GM18858 (cell line): ENCODE data around the gene HSPA5.
A peak's percentile ranks its signal among the peaks of the same experiment; 100 is the strongest.
"Not testable (repeated sequence)": the region's sequence is repeated elsewhere in the genome, so short reads cannot be mapped to it uniquely, and the experiment has no call there.

Source experiments
- ATAC-seq: cut with Tn5 transposase; IDR thresholded peaks from one replicate; pipeline ENCODE4 v1.9.1; 2021; ENCODE audit not compliant: unreplicated experiment

The HSPA5 gene

DNA sequence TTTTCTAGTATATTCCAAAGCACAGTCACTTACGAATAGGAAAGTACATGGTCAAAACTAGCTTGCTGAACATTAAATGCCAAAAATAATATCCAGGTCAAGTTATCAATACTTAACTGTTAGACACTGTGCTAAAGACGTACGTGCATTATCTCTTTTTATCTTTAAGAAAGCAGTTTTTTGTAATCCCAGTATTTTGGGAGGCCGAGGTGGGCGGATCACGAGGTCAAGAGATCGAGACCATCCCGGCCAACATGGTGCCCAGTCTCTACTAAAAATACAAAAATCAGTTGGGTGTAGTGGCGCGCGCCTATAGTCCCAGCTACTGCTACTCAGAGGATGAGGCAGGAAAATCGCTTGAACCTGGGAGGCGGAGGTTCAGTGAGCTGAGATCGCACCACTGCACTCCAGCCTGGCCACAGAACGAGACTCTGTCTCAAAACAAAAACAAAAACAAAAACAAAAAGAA lies 2.7 kb upstream of the HSPA5 start:
- ATAC-seq: no peak

DNA sequence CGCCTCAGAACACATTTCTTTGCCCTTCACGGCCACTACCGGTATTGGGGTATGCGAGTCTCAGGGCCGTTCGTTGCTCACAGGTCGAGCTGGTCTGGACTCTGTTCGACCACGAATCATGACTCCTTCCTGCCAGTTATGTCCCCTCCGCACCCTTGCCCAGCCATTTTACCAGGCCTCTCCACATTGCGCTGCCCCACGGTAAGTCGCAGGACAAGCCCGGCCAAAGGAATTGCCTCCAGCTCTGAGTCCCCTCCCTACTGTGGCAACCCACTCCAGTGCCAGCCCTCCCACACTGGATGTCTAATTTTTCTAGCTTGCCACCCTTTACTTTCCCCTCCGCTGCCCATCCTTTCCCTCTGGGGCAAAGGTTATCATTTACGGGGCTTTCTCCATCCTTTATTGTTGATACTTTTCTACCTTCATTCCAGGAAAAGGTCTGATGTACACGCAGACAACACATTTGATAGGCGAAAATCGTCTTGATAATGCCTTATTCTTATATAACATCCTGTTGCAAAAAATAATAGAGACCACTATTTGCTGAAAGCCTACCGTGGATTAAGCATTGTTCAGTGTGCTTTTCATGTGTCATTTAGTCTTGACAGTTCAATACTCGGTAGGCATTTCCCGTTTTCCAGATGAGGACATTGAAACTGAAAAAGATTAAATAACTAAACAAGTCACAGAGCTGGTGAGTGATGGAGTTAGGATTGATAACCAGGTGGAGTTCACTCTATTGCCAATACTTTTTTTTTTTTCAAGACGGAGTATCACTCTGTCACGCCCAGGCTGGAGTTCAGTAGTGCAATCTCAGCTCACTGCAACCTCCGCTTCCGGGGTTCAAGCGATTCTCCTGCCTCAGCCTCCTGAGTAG lies 958 bp upstream of the HSPA5 start:
- no peak for ATAC-seq

- ATAC-seq: peak; percentile 4
These were observed 519 bp downstream of the HSPA5 start for GRCh38 chr9:125240649-125240999.

DNA sequence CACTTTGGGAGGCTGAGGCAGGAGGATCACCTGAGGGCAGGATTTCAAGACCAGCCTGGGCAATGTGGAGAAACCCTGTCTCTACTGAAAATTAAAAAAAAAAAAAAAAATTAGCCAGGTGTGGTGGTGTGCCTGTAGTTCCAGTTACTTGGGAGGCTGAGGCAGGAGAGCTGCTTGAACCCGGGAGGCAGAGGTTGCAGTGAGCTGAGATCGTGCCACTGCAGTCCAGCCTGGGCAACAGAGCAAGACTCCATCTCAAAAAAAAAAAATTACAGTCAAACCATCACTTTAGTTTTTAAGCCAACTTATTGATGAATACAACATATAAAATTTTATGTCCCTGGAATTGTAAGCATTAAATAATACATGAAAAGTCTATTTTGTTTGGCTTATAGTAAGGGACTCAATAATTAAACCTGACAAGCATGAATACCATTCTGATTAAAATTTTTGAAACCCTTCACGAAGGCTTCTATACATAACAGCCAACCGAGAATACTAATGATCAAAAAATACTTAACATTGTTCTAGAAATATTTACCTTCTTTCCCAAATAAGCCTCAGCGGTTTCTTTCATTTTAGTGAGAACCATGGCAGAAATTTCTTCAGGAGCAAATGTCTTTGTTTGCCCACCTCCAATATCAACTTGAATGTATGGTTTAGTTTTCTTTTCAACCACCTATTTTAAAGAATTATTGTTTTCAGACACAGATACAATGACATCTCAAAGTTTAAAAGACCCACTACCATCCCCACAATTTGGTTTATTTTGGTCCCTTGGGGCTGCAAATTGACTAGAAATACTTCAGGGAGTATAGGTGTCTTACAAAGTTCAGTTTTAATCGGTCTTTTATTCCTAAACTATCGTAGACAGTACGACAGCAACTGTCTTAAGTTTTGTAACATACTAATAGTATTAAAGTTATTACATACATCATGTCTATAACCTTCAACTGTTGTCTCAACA lies 1.2 kb downstream of the HSPA5 start:
- ATAC-seq: no peak

GRCh38 chr9:125238915-125239446 lies 2.2 kb downstream of the HSPA5 start:
- ATAC-seq: no peak

- ATAC-seq: no peak
These were observed 2.8 kb downstream of the HSPA5 start for GRCh38 chr9:125238127-125238914.

GRCh38 chr9:125236520-125237159 lies 4.5 kb downstream of the HSPA5 start:
- ATAC-seq: not testable (repeated sequence)

DNA sequence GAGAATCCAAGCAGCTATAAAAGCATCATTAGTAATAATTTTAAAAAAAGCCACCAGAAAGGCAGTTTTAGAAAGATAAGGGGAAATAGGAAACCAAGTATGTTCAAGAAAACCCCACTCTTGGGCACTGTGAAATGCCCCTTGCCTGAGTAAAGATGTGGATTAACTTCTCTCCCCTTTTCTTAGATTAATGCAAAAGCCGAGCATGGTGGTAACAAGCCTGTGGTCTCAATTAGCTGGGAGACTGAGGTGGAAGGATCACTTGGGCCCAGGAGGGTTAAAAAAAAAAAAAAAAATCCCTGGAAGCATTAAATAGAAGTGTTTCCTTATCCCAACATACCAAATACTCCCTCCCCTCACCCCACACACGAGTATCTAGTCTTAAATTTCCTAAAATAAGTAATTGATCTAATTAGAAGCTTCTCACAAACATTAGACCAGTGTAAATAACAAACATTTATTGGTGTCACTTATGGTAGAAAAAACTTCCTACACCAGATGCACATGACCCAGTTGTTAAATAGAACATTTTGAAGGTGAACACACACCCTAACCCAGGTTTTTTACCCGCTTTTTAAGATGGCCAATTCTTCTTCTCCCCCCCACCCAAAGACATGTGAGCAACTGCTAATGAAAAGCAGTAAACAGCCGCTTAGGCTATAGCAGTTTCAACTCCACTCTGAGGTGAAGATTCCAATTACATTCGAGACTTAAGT lies 5.2 kb downstream of the HSPA5 start:
- ATAC-seq: no peak

DNA sequence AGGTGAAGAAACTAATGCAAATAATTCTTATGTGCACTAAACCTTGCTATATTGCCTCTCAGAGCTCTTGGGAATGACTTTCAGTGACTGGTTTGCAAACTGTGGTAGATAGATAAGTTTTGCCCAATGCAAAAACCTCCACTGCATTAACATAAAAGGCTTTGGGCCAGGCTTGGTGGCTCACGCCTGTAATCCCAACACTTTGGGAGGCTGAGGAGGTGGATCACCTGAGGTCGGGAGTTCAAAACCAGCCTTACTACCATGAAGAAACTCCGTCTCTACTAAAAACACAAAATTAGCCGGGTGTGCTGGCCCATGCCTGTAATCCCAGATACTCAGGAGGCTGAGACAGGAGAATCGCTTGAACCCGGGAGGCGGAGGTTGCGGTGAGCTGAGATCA lies 7.0 kb downstream of the HSPA5 start:
- ATAC-seq: not testable (repeated sequence)

DNA sequence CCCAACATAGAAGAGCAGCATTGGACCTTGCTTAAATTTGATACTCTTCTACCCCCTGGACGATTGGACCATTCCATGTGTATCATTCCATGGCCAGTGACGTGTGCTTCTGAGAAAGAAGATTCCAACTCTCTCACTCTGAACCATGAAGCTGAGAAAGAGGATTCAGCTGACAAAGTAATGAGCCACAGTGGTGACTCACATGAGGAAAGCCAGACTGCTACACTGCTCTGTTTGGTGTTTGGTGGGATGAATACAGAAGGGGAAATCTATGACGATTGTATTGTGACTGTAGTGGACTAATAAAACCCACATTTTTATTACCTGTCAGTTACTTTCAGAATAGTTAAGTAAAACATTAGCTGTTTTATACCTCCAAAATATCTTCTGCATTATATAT lies 7.5 kb downstream of the HSPA5 start:
- no peak for ATAC-seq

DNA sequence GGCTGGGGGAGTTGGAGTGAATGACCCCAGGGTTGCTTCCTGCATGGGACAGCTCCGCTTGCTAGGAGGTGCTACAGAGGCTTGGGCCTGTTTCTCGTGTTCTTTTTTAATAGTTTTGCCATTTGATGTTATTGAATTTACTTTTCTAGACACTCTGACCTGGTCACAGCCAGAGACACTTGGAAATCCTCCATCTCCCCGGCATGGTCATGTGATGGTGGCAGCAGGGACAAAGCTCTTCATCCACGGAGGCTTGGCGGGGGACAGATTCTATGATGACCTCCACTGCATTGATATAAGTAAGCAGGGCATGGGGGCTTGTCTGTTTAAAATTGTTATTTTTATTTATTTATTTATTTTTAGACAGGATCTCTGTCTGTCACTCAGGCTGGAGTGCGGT lies 13.4 kb downstream of the HSPA5 start:
- no peak for ATAC-seq

- ATAC-seq: not testable (repeated sequence)
These were observed 16.3 kb downstream of the HSPA5 start for GRCh38 chr9:125224858-125225257.

- no peak for ATAC-seq
These were observed 22.5 kb downstream of the HSPA5 start for GRCh38 chr9:125218621-125219020.

DNA sequence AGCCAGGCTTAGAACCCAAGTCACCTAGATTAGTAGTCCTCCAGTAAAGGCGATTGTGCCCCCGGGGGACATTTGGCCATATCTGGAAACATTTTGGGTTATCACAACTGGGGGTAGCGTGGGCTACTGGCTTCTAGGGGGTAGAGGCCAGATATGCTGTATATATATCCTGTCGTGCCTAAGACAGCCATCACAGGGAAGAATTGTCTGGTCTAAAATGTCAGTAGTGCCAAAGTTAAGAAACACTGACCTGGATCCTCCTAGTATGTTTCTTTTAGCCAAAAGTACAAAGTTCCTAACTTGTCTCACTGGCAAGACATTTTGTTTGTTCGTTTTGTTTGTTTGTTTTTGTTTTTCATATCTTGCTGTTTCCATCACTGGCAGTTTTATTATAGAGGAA lies 27.0 kb downstream of the HSPA5 start:
- ATAC-seq: no peak

DNA sequence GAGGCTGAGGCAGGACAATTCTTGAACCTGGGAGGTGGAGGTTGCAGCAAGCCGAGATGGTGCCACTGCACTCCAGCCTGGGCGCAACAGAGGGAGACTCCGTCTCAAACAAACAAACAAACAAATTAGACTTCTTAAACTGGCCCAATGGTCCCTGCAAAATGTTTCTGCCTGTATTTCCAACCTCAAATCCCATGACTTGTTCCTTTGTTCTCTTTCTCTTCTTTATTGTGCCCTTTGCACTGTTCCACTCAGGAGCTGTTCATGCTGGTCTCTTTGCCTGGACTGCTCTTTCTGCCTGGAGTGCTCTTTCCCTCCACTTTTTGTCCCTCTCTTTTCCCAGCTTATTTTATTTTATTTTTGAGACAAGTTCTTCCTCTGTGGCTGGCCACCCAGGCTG lies 36.7 kb downstream of the HSPA5 start:
- no peak for ATAC-seq

- ATAC-seq: no peak
These were observed 38.1 kb downstream of the HSPA5 start for GRCh38 chr9:125202846-125203618.

- peak; percentile 92 for ATAC-seq
These were observed 40.7 kb downstream of the HSPA5 start, which contains the start of gene RABEPK for GRCh38 chr9:125200216-125201047. TSS of gene RABEPK (plus strand) at chr9:125200542. CDS start at chr9:125203014, 2,472 bp downstream.

DNA sequence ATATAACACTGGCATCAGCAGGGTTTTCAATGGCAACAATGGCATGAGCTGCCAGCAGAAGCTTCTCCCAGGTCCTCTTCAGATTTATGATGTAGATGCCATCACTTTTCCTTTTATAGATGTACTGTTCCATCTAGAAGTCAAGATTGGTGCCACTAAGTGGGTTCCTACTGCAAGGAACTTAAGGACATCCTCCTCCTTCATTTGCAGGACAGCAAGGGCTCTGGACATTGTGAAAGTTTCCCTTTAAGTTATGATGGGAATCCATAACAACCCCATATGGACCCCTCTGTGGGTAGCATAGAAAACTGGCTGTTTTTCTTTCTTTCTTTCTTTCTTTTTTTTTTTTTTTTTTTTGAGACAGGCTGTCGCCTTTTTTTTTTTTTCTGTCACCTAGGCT lies 45.6 kb downstream of the HSPA5 start:
- ATAC-seq: not testable (repeated sequence)
